ENCODE data around the gene DNAL1.
A peak's percentile ranks its signal among the peaks of the same experiment; 100 is the strongest.

Gene DNAL1

DNA sequence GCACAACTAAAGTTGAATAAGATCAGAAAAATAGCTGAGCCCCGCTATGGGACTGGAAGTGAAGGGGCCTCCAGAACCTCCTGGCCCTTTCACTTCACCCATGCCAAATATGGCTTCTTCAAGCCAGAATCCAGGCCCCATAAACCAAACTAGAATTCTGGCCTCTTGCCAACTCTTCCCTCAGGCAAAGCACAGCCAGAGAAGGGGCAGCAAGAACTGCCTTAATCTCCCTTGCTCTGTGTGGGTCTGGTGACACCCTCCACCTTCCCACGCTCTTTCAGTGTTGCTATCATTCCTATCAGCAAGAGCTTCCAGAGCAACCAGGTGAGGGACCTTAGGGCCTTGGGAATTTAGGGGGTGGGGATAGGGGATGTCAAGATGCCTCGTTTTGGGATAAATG is 72.5 kb downstream of the DNAL1 start (continued):
- TF ChIP-seq, protein P1, sequence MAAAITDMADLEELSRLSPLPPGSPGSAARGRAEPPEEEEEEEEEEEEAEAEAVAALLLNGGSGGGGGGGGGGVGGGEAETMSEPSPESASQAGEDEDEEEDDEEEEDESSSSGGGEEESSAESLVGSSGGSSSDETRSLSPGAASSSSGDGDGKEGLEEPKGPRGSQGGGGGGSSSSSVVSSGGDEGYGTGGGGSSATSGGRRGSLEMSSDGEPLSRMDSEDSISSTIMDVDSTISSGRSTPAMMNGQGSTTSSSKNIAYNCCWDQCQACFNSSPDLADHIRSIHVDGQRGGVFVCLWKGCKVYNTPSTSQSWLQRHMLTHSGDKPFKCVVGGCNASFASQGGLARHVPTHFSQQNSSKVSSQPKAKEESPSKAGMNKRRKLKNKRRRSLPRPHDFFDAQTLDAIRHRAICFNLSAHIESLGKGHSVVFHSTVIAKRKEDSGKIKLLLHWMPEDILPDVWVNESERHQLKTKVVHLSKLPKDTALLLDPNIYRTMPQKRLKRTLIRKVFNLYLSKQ (tag by site-specific recombination; IDR thresholded peaks at IDR 0.05; ENCODE audit: borderline replicate concordance), result no peak
- no peak for TF ChIP-seq ZNF354C (tag by site-specific recombination; IDR thresholded peaks at IDR 0.05; ENCODE audit: borderline replicate concordance, low read depth)
- TF ChIP-seq, protein P2, sequence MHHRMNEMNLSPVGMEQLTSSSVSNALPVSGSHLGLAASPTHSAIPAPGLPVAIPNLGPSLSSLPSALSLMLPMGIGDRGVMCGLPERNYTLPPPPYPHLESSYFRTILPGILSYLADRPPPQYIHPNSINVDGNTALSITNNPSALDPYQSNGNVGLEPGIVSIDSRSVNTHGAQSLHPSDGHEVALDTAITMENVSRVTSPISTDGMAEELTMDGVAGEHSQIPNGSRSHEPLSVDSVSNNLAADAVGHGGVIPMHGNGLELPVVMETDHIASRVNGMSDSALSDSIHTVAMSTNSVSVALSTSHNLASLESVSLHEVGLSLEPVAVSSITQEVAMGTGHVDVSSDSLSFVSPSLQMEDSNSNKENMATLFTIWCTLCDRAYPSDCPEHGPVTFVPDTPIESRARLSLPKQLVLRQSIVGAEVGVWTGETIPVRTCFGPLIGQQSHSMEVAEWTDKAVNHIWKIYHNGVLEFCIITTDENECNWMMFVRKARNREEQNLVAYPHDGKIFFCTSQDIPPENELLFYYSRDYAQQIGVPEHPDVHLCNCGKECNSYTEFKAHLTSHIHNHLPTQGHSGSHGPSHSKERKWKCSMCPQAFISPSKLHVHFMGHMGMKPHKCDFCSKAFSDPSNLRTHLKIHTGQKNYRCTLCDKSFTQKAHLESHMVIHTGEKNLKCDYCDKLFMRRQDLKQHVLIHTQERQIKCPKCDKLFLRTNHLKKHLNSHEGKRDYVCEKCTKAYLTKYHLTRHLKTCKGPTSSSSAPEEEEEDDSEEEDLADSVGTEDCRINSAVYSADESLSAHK (tag by site-specific recombination; IDR thresholded peaks at IDR 0.05), result no peak
- no peak for TF ChIP-seq ZNF626 (tag by site-specific recombination; IDR thresholded peaks at IDR 0.05)
- TF ChIP-seq WT1 (tag by site-specific recombination; IDR thresholded peaks at IDR 0.05), result no peak
- TF ChIP-seq GLIS2 (tag by site-specific recombination; IDR thresholded peaks at IDR 0.05), result no peak

DNA sequence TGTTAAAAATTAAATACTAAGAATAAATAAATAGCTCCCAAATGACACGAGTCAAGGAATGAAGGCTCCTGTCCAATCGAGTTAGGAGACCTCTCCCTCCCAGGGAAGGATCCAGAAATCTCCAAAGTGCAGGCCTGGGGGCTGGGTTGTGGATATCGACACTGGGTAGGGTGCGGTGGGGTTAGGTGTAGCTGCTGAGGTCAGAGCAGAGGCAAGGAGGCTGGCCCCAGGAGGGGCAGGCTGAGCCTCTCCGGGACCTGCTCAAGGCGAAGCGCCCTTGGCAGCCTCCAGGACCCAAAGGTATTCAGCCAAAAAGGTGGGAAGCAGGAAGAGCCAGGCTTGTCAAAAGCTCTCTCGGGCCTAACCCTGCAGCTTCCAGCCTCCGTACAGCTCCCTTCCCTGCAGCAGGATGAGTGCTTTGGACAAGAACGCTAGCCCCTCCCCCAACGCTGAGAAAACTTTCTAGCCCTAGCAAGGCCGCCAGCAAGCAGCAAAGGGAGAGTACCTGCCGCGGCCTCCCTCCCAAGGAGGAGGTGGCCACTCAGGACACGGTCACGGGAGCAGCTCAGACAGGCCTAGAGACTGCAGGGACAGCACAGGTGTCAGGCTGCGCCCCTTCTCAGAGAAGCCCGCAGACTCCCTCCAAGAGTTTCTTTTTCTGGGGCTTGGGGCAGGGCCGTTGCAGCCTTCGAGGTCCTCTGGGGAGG is 73.1 kb downstream of the DNAL1 start:
- 0 out of 2 replicates have a peak overlapping the region, but pooled peaks have one; percentile 33 for H3K27ac ChIP-seq (ENCODE audit: extremely low read depth, low read depth, low read length)
- H3K4me1 ChIP-seq (ENCODE audit: control insufficient read depth, insufficient read depth, low read length), result peaks cover 10% of the 10 kb centered on the region
- H3K36me3 ChIP-seq (ENCODE audit: control insufficient read depth in 2 of 2, insufficient read depth in 1 of 2, low read length in 2 of 2), result peaks cover 22 to 69% of the 10 kb centered on the region in 2 experiments
- H3K4me3 ChIP-seq (ENCODE audit: low read depth, low read length), result no peak overlapping the region
- H3K9me3 ChIP-seq (ENCODE audit: control insufficient read depth, insufficient read depth, low read depth, low read length), result no peaks in the 10 kb centered on the region
- TF ChIP-seq ZSCAN23 (tag by site-specific recombination; IDR thresholded peaks at IDR 0.05), result no peak
- no peak for TF ChIP-seq ZNF510 (tag by site-specific recombination; IDR thresholded peaks at IDR 0.05; ENCODE audit: insufficient replicate concordance)
- no peak for TF ChIP-seq ZSCAN16 (tag by site-specific recombination; IDR thresholded peaks at IDR 0.05)
- no peak for TF ChIP-seq ZNF211 (tag by site-specific recombination; IDR thresholded peaks at IDR 0.05; ENCODE audit: low read depth)
- no peak for TF ChIP-seq KLF10 (tag by site-specific recombination; IDR thresholded peaks at IDR 0.05)
- no peak for TF ChIP-seq ZNF48 (tag by site-specific recombination; IDR thresholded peaks at IDR 0.05)
- TF ChIP-seq ZNF341 (tag by site-specific recombination; IDR thresholded peaks at IDR 0.05; ENCODE audit: low read depth), result no peak
- TF ChIP-seq, protein P3, sequence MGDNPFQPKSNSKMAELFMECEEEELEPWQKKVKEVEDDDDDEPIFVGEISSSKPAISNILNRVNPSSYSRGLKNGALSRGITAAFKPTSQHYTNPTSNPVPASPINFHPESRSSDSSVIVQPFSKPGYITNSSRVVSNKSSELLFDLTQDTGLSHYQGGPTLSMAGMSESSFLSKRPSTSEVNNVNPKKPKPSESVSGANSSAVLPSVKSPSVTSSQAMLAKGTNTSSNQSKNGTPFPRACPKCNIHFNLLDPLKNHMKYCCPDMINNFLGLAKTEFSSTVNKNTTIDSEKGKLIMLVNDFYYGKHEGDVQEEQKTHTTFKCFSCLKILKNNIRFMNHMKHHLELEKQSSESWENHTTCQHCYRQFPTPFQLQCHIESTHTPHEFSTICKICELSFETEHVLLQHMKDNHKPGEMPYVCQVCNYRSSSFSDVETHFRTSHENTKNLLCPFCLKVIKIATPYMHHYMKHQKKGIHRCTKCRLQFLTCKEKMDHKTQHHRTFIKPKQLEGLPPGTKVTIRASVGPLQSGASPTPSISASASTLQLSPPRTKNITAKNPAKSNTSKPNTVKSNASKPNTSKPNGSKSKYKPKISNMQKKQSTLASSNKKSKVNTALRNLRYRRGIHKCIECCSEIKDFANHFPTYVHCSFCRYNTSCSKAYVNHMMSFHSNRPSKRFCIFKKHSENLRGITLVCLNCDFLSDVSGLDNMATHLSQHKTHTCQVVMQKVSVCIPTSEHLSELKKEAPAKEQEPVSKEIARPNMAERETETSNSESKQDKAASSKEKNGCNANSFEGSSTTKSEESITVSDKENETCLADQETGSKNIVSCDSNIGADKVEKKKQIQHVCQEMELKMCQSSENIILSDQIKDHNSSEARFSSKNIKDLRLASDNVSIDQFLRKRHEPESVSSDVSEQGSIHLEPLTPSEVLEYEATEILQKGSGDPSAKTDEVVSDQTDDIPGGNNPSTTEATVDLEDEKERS (tag by site-specific recombination; IDR thresholded peaks at IDR 0.05), result no peak
- no peak for TF ChIP-seq ZNF501 (tag by site-specific recombination; IDR thresholded peaks at IDR 0.05)
- TF ChIP-seq ZNF239 (tag by site-specific recombination; IDR thresholded peaks at IDR 0.05), result no peak
- no peak for TF ChIP-seq ZFP69B (tag by site-specific recombination; IDR thresholded peaks at IDR 0.05)
- ChIA-PET POLR2A (no interaction called here), CTCF (interaction anchor here (0.7 kb wide), 1 partner anchor 215 kb away, joined by 5 read pairs; no protein-coding TSS in a partner anchor)

Measured in HEK293 (cell line).